Measurements from ENCODE around the gene PLCB4. TPM values are rescaled to one million over a fixed set of nuclear protein-coding genes. Genes with fewer than 3 reads are reported as not detected.

PLCB4 gene
- total and polyA plus RNA-seq, 2 experiments from 2014 or later: 31.6 to 39.2 TPM

DNA sequence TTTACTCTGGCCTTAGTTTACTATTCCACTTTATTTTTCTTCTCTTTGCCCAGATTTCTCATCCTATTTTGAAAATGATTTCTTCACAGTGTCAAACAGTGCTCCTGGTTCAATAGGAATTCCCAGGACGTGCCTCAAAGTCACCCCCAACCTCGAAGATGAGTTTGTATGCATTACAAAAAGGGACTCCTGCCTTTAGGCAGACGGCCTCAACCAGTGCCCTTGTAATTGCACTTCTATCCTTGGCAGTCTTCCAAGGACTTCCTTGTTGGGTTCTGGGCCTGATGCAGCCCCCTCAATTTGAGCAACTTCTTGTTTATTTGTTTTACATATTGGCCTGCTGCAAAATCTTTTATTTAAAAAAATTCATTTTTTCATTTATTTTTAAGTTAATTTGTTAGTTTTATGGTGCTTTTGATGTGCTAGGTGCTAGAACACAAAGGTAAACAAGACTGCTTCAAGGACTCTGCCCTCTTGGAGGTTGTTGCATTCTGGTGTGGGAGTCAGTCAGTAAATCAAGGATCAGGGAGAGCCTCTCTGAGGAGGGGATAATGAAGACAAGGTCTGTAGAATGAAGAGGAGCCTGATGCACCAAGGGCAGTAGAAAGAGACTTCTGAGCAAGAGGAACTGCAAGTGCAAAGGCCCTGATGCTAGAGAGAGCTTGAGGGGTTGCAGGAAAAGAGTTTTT lies 264.0 kb downstream of the PLCB4 start:
- H3K4me1 ChIP-seq (ENCODE audit: low read depth): peaks cover 40% of the 10 kb centered on the region
- DNase-seq (ENCODE audit: low read depth in 1 of 2, low spot score in 1 of 2): no peak
- H3K27me3 ChIP-seq: no peaks in the 10 kb centered on the region
- no peaks in the 10 kb centered on the region for H3K9me3 ChIP-seq (ENCODE audit: low read depth)
- H3K27ac ChIP-seq: peak overlapping the region; percentile 97
- no peak overlapping the region for H3K4me3 ChIP-seq
- H3K36me3 ChIP-seq: no peaks in the 10 kb centered on the region
- no peak for TF ChIP-seq CTCF (IDR thresholded peaks at IDR 0.05; ENCODE audit: low read depth, low read length)

- Histone ChIP-seq H3K9me3 (ENCODE audit: low read depth) (no peaks in the 10 kb centered on the region), H3K27ac (no peak overlapping the region), H3K36me3 (no peaks in the 10 kb centered on the region), H3K27me3 (no peaks in the 10 kb centered on the region), H3K4me3 (no peak overlapping the region), H3K4me1 (ENCODE audit: low read depth) (peaks cover 30% of the 10 kb centered on the region)
- no peak for DNase-seq (ENCODE audit: low read depth in 1 of 2, low spot score in 1 of 2)
- no peak for TF ChIP-seq CTCF (IDR thresholded peaks at IDR 0.05; ENCODE audit: low read depth, low read length)
Observed at GRCh38 chr20:9334866-9335265, 266.0 kb downstream of the PLCB4 start.

DNA sequence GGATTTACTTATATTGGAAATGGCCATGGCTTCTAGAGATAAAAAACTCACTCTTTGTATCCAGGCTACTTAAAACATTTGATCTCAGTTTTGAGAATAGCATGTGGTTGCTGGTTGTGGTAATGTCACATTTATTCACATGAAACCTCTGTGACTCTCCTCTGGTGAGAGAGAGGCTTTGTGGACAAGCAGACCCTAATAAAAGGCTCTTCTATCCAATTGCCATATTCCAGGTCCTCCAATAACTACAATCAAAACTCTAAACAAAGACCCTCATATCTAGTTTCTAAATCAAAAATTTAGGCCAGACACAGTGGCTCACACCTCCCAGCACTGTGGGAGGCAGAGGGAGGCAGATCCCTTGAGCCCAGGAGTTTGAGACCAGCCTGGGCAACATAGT lies 269.2 kb downstream of the PLCB4 start:
- TF ChIP-seq CTCF (IDR thresholded peaks at IDR 0.05; ENCODE audit: low read depth, low read length): no peak

DNA sequence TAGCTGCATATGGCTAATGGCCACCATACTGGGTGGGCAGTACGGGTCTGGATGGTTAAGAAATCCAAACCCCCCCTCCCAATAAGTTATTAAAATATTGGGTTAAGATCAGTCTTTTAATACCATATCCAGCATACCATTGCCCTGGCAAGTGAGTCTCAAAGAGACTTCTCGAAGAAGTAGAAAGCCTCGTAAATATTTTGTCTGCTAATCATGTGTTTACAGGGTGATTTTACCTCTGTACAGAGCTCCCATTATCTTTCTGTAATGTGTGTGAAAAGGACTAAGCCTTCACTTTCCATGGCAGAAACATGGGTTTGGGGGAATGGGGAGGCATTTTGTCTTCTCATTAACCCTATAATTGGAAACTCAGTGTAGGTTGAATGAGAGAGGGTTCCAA lies 270.8 kb downstream of the PLCB4 start:
- no peak overlapping the region for H3K4me3 ChIP-seq
- no peak for TF ChIP-seq CTCF (IDR thresholded peaks at IDR 0.05; ENCODE audit: low read depth, low read length)
- no peak overlapping the region for H3K27ac ChIP-seq
- no peak for DNase-seq (ENCODE audit: low read depth in 1 of 2, low spot score in 1 of 2)
- H3K36me3 ChIP-seq: no peaks in the 10 kb centered on the region
- H3K9me3 ChIP-seq (ENCODE audit: low read depth): no peaks in the 10 kb centered on the region
- H3K27me3 ChIP-seq: no peaks in the 10 kb centered on the region
- peaks cover 4% of the 10 kb centered on the region for H3K4me1 ChIP-seq (ENCODE audit: low read depth)

More for the DNA sequence above, 269.2 kb downstream of the PLCB4 start:
- Histone ChIP-seq H3K4me1 (ENCODE audit: low read depth) (peaks cover 1% of the 10 kb centered on the region), H3K27ac (no peak overlapping the region), H3K9me3 (ENCODE audit: low read depth) (no peaks in the 10 kb centered on the region), H3K4me3 (no peak overlapping the region), H3K27me3 (no peaks in the 10 kb centered on the region), H3K36me3 (no peaks in the 10 kb centered on the region)
- DNase-seq (ENCODE audit: low read depth in 1 of 2, low spot score in 1 of 2): no peak

GRCh38 chr20:9342651-9343050 lies 273.8 kb downstream of the PLCB4 start:
- no peaks in the 10 kb centered on the region for H3K27me3 ChIP-seq
- H3K27ac ChIP-seq: no peak overlapping the region
- no peak overlapping the region for H3K4me3 ChIP-seq
- H3K9me3 ChIP-seq (ENCODE audit: low read depth): no peaks in the 10 kb centered on the region
- DNase-seq (ENCODE audit: low read depth in 1 of 2, low spot score in 1 of 2): peak in 1 of 2 donors; percentile 48
- no peak for TF ChIP-seq CTCF (IDR thresholded peaks at IDR 0.05; ENCODE audit: low read depth, low read length)
- H3K36me3 ChIP-seq: no peaks in the 10 kb centered on the region
- H3K4me1 ChIP-seq (ENCODE audit: low read depth): peaks cover 6% of the 10 kb centered on the region

Data from cardiac muscle cell (in vitro differentiated cells and primary cell).